DND-41 (cell line): ENCODE results near the gene ARPC1B.
A peak's percentile ranks its signal among the peaks of the same experiment; 100 is the strongest.
"Not testable (repeated sequence)": the region's sequence is repeated elsewhere in the genome, so short reads cannot be mapped to it uniquely, and the experiment has no call there.

Experiments used
- ATAC-seq: fragments of 200-7000 bp; cut with Tn5 transposase; 3 replicates; pipeline ENCODE4 v1.9.1; 2021; ENCODE audit warnings: low read depth; ENCODE audit not compliant: insufficient read depth
- DNase-seq: peaks from one replicate; pipeline ENCODE4 v3.0.0-alpha.2; 2020
- H2AFZ ChIP-seq: 2 replicates; pipeline ENCODE4 v1.6.0; 2012; ENCODE audit warnings: low read depth, low read length
- H3K27ac ChIP-seq: 2 replicates; pipeline ENCODE4 v1.5.1; 2012; ENCODE audit warnings: low read length, inconsistent platforms
- H3K27me3 ChIP-seq: fragments of 200-600 bp; sonication (generic); 2 replicates; pipeline ENCODE4 v1.6.0; 2012; ENCODE audit warnings: low read length, mild to moderate bottlenecking, inconsistent platforms; ENCODE audit not compliant: insufficient read depth, poor library complexity
- H3K36me3 ChIP-seq: 2 replicates; pipeline ENCODE4 v1.5.1; 2012; ENCODE audit warnings: low read length, inconsistent platforms; ENCODE audit not compliant: insufficient read depth
- H3K4me1 ChIP-seq: 2 replicates; pipeline ENCODE4 v1.5.1; 2012; ENCODE audit warnings: mild to moderate bottlenecking, low read length; ENCODE audit not compliant: insufficient read depth
- H3K4me2 ChIP-seq: 2 replicates; pipeline ENCODE4 v1.6.0; 2012; ENCODE audit warnings: mild to moderate bottlenecking, moderate library complexity, low read length, inconsistent platforms; ENCODE audit not compliant: insufficient read depth
- H3K4me3 ChIP-seq, 2 experiments: fragments of 200-600 bp in 1 of 2; shearing (Covaris generic) in 1 of 2; 2 replicates each; pipeline ENCODE4 v1.5.1; 2012 to 2016; ENCODE audit warnings: inconsistent platforms in 2 of 2, low read length in 2 of 2, mild to moderate bottlenecking in 2 of 2, low read depth in 1 of 2, moderate library complexity in 1 of 2
- H3K79me2 ChIP-seq: 2 replicates; pipeline ENCODE4 v1.6.0; 2012; ENCODE audit warnings: low read length, inconsistent platforms; ENCODE audit not compliant: insufficient read depth
- H3K9ac ChIP-seq: 2 replicates; pipeline ENCODE4 v1.6.0; 2012; ENCODE audit warnings: low read depth, mild to moderate bottlenecking, inconsistent platforms, low read length, moderate library complexity
- H3K9me3 ChIP-seq: 2 replicates; pipeline ENCODE4 v1.5.1; 2012; ENCODE audit warnings: low read length, moderate library complexity, mild to moderate bottlenecking, inconsistent platforms; ENCODE audit not compliant: insufficient read depth, severe bottlenecking
- H4K20me1 ChIP-seq: 2 replicates; pipeline ENCODE4 v1.6.0; 2012; ENCODE audit warnings: low read length; ENCODE audit not compliant: insufficient read depth
- EZH2 ChIP-seq: IDR thresholded peaks from 3 replicates; pipeline ENCODE4 v1.6.1; 2012; ENCODE audit warnings: borderline replicate concordance, low read depth, mild to moderate bottlenecking, moderate library complexity, low read length, inconsistent platforms; ENCODE audit not compliant: severe bottlenecking
- TF ChIP-seq, protein P1 (sequence below): IDR thresholded peaks from 2 replicates; pipeline ENCODE4 v1.5.1; 2012; ENCODE audit warnings: borderline replicate concordance, low read length, moderate library complexity, mild to moderate bottlenecking; ENCODE audit not compliant: poor library complexity, severe bottlenecking; ENCODE audit errors: extremely low read depth

Gene ARPC1B

DNA sequence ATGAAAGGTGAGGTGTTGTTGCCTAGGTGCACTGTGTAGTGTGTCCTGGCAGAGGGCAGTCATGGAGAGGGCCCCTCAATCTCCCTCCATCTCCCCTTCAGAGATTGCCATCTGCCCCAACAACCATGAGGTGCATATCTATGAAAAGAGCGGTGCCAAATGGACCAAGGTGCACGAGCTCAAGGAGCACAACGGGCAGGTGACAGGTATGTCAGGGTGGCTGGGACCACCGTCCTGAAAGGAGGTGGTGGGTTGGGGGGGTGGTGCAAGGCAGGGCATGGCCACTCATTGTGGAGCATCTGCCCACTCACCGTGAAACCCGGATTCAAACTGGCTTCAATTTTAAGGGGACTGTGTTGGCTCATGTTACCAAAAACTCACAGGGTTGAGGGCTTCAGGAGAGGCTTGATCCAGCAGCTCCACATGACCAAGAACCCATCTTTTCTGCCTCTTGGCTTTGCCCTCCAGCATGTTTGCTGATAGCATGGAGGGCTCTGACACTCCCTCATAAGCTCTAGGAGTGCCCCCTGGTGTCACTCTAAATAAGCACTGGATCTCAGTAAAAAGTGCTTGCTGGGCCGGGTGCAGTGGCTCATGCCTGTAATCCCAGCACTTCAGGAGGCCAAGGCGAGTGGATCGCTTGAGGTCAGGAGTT, 12.2 kb downstream of the ARPC1B start:
- ATAC-seq (peak; percentile 59; the same call in 2 of the 3 replicates), DNase-seq (peak; percentile 38)
- no peak overlapping the region for H3K4me3 ChIP-seq
- no peaks in the 10 kb centered on the region for H3K9me3 ChIP-seq
- H3K36me3 ChIP-seq: peaks cover 69% of the 10 kb centered on the region
- peaks cover 26% of the 10 kb centered on the region for H3K79me2 ChIP-seq
- peaks cover 44% of the 10 kb centered on the region for H4K20me1 ChIP-seq
- H3K9ac ChIP-seq: no peak overlapping the region
- no peak overlapping the region for H2AFZ ChIP-seq
- H3K4me2 ChIP-seq: no peak overlapping the region
- no peak overlapping the region for H3K27ac ChIP-seq
- no peak for TF ChIP-seq EZH2
- TF ChIP-seq, protein P1, sequence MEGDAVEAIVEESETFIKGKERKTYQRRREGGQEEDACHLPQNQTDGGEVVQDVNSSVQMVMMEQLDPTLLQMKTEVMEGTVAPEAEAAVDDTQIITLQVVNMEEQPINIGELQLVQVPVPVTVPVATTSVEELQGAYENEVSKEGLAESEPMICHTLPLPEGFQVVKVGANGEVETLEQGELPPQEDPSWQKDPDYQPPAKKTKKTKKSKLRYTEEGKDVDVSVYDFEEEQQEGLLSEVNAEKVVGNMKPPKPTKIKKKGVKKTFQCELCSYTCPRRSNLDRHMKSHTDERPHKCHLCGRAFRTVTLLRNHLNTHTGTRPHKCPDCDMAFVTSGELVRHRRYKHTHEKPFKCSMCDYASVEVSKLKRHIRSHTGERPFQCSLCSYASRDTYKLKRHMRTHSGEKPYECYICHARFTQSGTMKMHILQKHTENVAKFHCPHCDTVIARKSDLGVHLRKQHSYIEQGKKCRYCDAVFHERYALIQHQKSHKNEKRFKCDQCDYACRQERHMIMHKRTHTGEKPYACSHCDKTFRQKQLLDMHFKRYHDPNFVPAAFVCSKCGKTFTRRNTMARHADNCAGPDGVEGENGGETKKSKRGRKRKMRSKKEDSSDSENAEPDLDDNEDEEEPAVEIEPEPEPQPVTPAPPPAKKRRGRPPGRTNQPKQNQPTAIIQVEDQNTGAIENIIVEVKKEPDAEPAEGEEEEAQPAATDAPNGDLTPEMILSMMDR: peak; percentile 45
- no peaks in the 10 kb centered on the region for H3K27me3 ChIP-seq
- H3K4me1 ChIP-seq: peaks cover under 1% of the 10 kb centered on the region; the same call in 1 of the 2 replicates

DNA sequence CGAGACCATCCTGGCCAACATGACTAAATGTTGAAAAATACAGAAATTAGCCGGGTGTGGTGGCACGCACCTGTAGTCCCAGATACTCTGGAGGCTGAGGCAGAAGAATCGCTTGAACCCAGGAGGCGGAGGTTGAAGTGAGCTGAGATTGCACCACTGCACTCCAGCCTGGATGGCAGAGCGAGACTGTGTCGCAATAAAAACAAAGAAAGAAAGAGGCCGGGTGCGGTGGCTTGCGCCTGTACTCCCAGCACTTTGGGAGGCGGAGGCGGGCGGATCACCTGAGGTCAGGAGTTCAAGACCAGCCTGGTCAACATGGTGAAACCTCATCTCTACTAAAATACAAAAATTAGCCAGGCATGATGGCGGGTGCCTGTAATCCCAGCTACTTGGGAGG, 12.7 kb downstream of the ARPC1B start:
- H2AFZ ChIP-seq, H3K9me3 ChIP-seq, ATAC-seq, H3K27me3 ChIP-seq, H3K4me3 ChIP-seq, H3K4me1 ChIP-seq, H3K27ac ChIP-seq, H3K4me2 ChIP-seq, DNase-seq, H3K9ac ChIP-seq: not testable (repeated sequence)
- Histone ChIP-seq H3K79me2 (peaks cover 20% of the 10 kb centered on the region), H3K36me3 (peaks cover 71% of the 10 kb centered on the region), H4K20me1 (peaks cover 42% of the 10 kb centered on the region)

DNA sequence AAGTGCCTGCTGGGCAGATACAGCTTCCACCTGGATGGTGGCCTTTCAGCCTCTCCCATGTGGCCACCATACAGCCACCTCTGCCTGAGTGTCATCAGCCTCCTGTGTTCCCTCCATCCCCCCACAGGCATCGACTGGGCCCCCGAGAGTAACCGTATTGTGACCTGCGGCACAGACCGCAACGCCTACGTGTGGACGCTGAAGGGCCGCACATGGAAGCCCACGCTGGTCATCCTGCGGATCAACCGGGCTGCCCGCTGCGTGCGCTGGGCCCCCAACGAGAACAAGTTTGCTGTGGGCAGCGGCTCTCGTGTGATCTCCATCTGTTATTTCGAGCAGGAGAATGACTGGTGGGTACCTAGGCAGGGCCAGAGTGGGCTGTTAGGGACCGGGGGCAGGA, 13.4 kb downstream of the ARPC1B start:
- no peak overlapping the region for H3K27ac ChIP-seq
- H3K4me2 ChIP-seq: no peak overlapping the region
- no peak overlapping the region for H3K4me3 ChIP-seq
- no peak overlapping the region for H2AFZ ChIP-seq
- H3K9ac ChIP-seq: no peak overlapping the region
- no peaks in the 10 kb centered on the region for H3K9me3 ChIP-seq
- H3K36me3 ChIP-seq: peaks cover 77% of the 10 kb centered on the region
- peaks cover 42% of the 10 kb centered on the region for H4K20me1 ChIP-seq
- H3K79me2 ChIP-seq: peaks cover 19% of the 10 kb centered on the region
- no peak for DNase-seq
- no peak for ATAC-seq
- TF ChIP-seq EZH2: no peak
- TF ChIP-seq, protein P1: no peak
- H3K27me3 ChIP-seq: no peaks in the 10 kb centered on the region
- H3K4me1 ChIP-seq: no peaks in the 10 kb centered on the region

DNA sequence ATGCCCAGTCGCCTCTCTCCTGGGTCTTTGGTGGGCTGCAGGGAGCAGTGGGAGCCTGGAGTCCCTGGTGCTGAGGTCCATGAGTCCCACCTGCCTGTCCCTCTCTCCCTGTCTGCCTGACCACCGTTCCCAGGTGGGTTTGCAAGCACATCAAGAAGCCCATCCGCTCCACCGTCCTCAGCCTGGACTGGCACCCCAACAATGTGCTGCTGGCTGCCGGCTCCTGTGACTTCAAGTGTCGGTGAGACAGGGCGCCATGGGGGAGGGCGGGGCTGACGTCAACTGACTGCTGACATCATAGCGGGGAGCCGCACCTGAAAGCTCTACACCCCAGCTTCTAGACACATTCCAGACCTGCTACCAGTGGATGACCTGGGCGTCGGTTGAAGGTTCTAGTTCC, 15.2 kb downstream of the ARPC1B start:
- ATAC-seq (no peak), DNase-seq (no peak)
- H3K9me3 ChIP-seq: no peaks in the 10 kb centered on the region
- H3K4me2 ChIP-seq: no peak overlapping the region
- peaks cover 13% of the 10 kb centered on the region for H3K79me2 ChIP-seq
- H3K9ac ChIP-seq: no peak overlapping the region
- peaks cover 40% of the 10 kb centered on the region for H4K20me1 ChIP-seq
- no peak for TF ChIP-seq EZH2
- TF ChIP-seq, protein P1: no peak
- H3K4me3 ChIP-seq: no peak overlapping the region
- H3K4me1 ChIP-seq: no peaks in the 10 kb centered on the region
- H3K36me3 ChIP-seq: peaks cover 84% of the 10 kb centered on the region
- H3K27ac ChIP-seq: no peak overlapping the region
- no peaks in the 10 kb centered on the region for H3K27me3 ChIP-seq
- no peak overlapping the region for H2AFZ ChIP-seq
